A673 (cell line): ENCODE data around the gene SERPINB7.

Experiments used
- EZH2 ChIP-seq: fragments of 200-600 bp; sonication (generic); IDR thresholded peaks from 2 replicates; pipeline ENCODE4 v1.6.1; 2017; ENCODE audit warnings: borderline replicate concordance, low read depth, mild to moderate bottlenecking, mixed read lengths, antibody characterized with exemption, low read length; ENCODE audit not compliant: poor library complexity, severe bottlenecking
- TF ChIP-seq, protein P1 (sequence below): fragments of 300-800, 200-600 bp; sonication (generic); conservative IDR thresholded peaks from 2 replicates; pipeline ENCODE4 v1.5.1; 2017; ENCODE audit warnings: low read depth, mild to moderate bottlenecking, antibody characterized with exemption, low read length, moderate library complexity, mixed read lengths

DNA sequence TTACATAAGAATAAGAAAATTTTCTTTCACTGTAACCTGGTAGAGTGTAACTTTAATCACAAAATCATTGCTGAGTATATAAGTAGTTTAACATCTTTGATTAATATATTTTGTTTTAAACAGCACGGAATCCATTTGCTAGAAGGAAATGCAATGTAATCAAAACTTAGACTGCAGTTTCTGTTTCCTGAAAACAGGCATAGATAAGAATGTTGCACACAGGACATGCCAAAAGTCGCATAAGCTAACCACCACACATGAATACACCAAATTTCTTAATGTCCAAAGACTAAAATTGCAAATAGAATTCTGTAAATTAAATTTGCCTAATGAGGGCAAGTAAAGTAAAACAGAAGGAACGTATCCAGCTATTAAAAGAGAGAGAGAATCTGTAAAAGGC is 61.2 kb downstream of the SERPINB7 start:
- TF ChIP-seq, protein P1, sequence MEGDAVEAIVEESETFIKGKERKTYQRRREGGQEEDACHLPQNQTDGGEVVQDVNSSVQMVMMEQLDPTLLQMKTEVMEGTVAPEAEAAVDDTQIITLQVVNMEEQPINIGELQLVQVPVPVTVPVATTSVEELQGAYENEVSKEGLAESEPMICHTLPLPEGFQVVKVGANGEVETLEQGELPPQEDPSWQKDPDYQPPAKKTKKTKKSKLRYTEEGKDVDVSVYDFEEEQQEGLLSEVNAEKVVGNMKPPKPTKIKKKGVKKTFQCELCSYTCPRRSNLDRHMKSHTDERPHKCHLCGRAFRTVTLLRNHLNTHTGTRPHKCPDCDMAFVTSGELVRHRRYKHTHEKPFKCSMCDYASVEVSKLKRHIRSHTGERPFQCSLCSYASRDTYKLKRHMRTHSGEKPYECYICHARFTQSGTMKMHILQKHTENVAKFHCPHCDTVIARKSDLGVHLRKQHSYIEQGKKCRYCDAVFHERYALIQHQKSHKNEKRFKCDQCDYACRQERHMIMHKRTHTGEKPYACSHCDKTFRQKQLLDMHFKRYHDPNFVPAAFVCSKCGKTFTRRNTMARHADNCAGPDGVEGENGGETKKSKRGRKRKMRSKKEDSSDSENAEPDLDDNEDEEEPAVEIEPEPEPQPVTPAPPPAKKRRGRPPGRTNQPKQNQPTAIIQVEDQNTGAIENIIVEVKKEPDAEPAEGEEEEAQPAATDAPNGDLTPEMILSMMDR = no peak
- no peak for TF ChIP-seq EZH2
